SK-N-SH (cell line): ENCODE data around the gene SH3GLB2. TPM values are rescaled to one million over a fixed set of nuclear protein-coding genes. Genes with fewer than 3 reads are reported as not detected.

Experiments
- CTCF ChIA-PET: fragments of 300-600, 350-600 bp; formaldehyde crosslinking; extraction: SDS; loops from one replicate; lab custom pipeline; 2021; lab: Yijun Ruan, JAX
- POLR2A ChIA-PET: fragments of 350-600 bp; sonication (Branson Sonifier 250); formaldehyde crosslinking; extraction: SDS; loops from one replicate; lab custom pipeline; 2020; ENCODE audit warnings: antibody characterized with exemption, inconsistent platforms; lab: Yijun Ruan, JAX
- DNase-seq: peaks from one replicate; pipeline ENCODE4 v3.0.0; 2012
- H2AFZ ChIP-seq: fragments of 200-600 bp; sonication (generic); 2 replicates; pipeline ENCODE4 v1.8.1; 2016; ENCODE audit warnings: antibody characterized with exemption, mild to moderate bottlenecking, low read depth
- H3F3A ChIP-seq: fragments of 200-600 bp; sonication (generic); replicated peaks from 2 replicates; pipeline ENCODE3; 2016; ENCODE audit warnings: antibody characterized with exemption, mild to moderate bottlenecking; ENCODE audit not compliant: insufficient read depth
- H3K27ac ChIP-seq, 2 experiments: fragments of 200-500 bp in 1 of 2; fragments of 200-600 bp in 1 of 2; sonication (Bioruptor generic) in 1 of 2; sonication (generic), shearing (Covaris generic) in 1 of 2; 2 replicates each; pipeline versions ENCODE4 v1.5.1 to v1.6.1; 2014 to 2016; ENCODE audit warnings: low read depth in 2 of 2, inconsistent platforms in 1 of 2, low read length in 1 of 2, mild to moderate bottlenecking in 1 of 2, mixed read lengths in 1 of 2
- H3K27me3 ChIP-seq: fragments of 200-600 bp; sonication (generic), shearing (Covaris generic); 2 replicates; pipeline ENCODE4 v1.6.1; 2016; ENCODE audit warnings: mixed run types; ENCODE audit not compliant: insufficient read depth
- H3K36me3 ChIP-seq, 2 experiments: fragments of 200-500 bp in 1 of 2; fragments of 200-600 bp in 1 of 2; sonication (Bioruptor generic) in 1 of 2; sonication (generic) in 1 of 2; replicated peaks in 1 of 2; 2 replicates each; pipeline versions ENCODE3 to v1.5.1; 2014 to 2016; ENCODE audit warnings: low read length in 1 of 2, mild to moderate bottlenecking in 1 of 2; ENCODE audit not compliant: insufficient read depth in 2 of 2, control insufficient read depth in 1 of 2
- H3K4me1 ChIP-seq, 2 experiments: fragments of 200-500 bp in 1 of 2; fragments of 200-600 bp in 1 of 2; sonication (Bioruptor generic) in 1 of 2; sonication (generic), shearing (Covaris generic) in 1 of 2; 2 replicates each; pipeline versions ENCODE4 v1.5.1 to v1.6.1; 2014 to 2016; ENCODE audit warnings: low read depth in 1 of 2, low read length in 1 of 2, mixed run types in 1 of 2; ENCODE audit not compliant: insufficient read depth in 2 of 2, control insufficient read depth in 1 of 2
- H3K4me2 ChIP-seq: fragments of 200-600 bp; sonication (generic), shearing (Covaris generic); 2 replicates; pipeline ENCODE4 v1.6.1; 2017; ENCODE audit warnings: mixed run types
- H3K4me3 ChIP-seq, 2 experiments: fragments of 200-500 bp in 1 of 2; fragments of 200-600 bp in 1 of 2; sonication (Bioruptor generic) in 1 of 2; sonication (generic), shearing (Covaris generic) in 1 of 2; 2 replicates each; pipeline versions ENCODE4 v1.5.1 to v1.8.1; 2014 to 2016; ENCODE audit warnings: low read depth in 2 of 2, inconsistent platforms in 1 of 2, low read length in 1 of 2, mild to moderate bottlenecking in 1 of 2, mixed read lengths in 1 of 2, moderate library complexity in 1 of 2
- H3K79me2 ChIP-seq: fragments of 200-600 bp; sonication (generic); 2 replicates; pipeline ENCODE4 v1.8.1; 2017; ENCODE audit warnings: mild to moderate bottlenecking; ENCODE audit not compliant: insufficient read depth
- H3K9ac ChIP-seq: fragments of 200-600 bp; sonication (generic); 2 replicates; pipeline ENCODE4 v1.6.1; 2017; ENCODE audit warnings: mixed run types
- H3K9me2 ChIP-seq: fragments of 200-600 bp; sonication (generic); 2 replicates; pipeline ENCODE4 v1.6.1; 2017; ENCODE audit warnings: mixed run types
- H3K9me3 ChIP-seq: fragments of 200-600 bp; sonication (generic); 2 replicates; pipeline ENCODE4 v1.6.1; 2017; ENCODE audit warnings: mixed run types, mild to moderate bottlenecking, moderate library complexity
- H4K20me1 ChIP-seq: fragments of 200-600 bp; sonication (generic); 2 replicates; pipeline ENCODE4 v1.6.1; 2017; ENCODE audit warnings: mild to moderate bottlenecking, mixed run types; ENCODE audit not compliant: insufficient read depth
- CHD2 ChIP-seq: fragments of 150-350 bp; IDR thresholded peaks from 2 replicates; pipeline ENCODE4 v1.6.1; 2018; ENCODE audit warnings: low read length; ENCODE audit not compliant: partially characterized antibody
- ELF1 ChIP-seq: IDR thresholded peaks from 2 replicates; pipeline ENCODE4 v1.4.0; 2012
- GATA2 ChIP-seq: sonication (generic); formaldehyde crosslinking; IDR thresholded peaks from 2 replicates; pipeline ENCODE4 v1.5.0; 2020; ENCODE audit warnings: mild to moderate bottlenecking, missing genetic modification reagents
- IRF3 ChIP-seq: fragments of 150-350 bp; IDR thresholded peaks from 2 replicates; pipeline ENCODE4 v1.6.1; 2016; ENCODE audit warnings: mild to moderate bottlenecking, low read depth, low read length
- JUND ChIP-seq: IDR thresholded peaks from 2 replicates; pipeline ENCODE4 v1.4.0; 2012
- MAX ChIP-seq: IDR thresholded peaks from 2 replicates; pipeline ENCODE4 v1.4.0; 2012; ENCODE audit warnings: low read depth
- POLR2AphosphoS5 ChIP-seq: IDR thresholded peaks from 2 replicates; pipeline ENCODE4 v1.6.1; 2012; ENCODE audit warnings: low read depth, low read length
- RCOR1 ChIP-seq: fragments of 150-350 bp; IDR thresholded peaks from 2 replicates; pipeline ENCODE4 v1.6.1; 2017; ENCODE audit warnings: antibody characterized with exemption, low read length
- RXRA ChIP-seq: IDR thresholded peaks from 2 replicates; pipeline ENCODE4 v1.4.0; 2012; ENCODE audit warnings: low read depth, mild to moderate bottlenecking, borderline replicate concordance
- TAF1 ChIP-seq: IDR thresholded peaks from 2 replicates; pipeline ENCODE4 v1.6.1; 2012; ENCODE audit warnings: low read depth, mild to moderate bottlenecking, low read length, moderate library complexity, borderline replicate concordance
- TEAD4 ChIP-seq: IDR thresholded peaks from 2 replicates; pipeline ENCODE4 v1.4.0; 2012; ENCODE audit warnings: mild to moderate bottlenecking, borderline replicate concordance; ENCODE audit not compliant: insufficient read depth
- YY1 ChIP-seq: IDR thresholded peaks from 2 replicates; pipeline ENCODE4 v1.4.0; 2012; ENCODE audit warnings: low read depth, mild to moderate bottlenecking
- WGBS: methylation state at CpG from one replicate; pipeline ENCODE4 v1.1.6; 2017; ENCODE audit warnings: low lambda C conversion rate; 5-methylcytosine and 5-hydroxymethylcytosine counted together
- polyA plus RNA-seq, 3 experiments: library from polyadenylated mRNA; depleted of rRNA; stranded (reverse); fragments of >200 nt; gene quantifications; 2 replicates each; pipeline ENCODE4 v1.2.3, GENCODE V29; 2012
- TF ChIP-seq, protein P1 (sequence below): IDR thresholded peaks from 2 replicates; pipeline ENCODE4 v1.6.1; 2012; ENCODE audit warnings: mild to moderate bottlenecking, low read depth, low read length, moderate library complexity

Gene SH3GLB2
- polyA plus RNA-seq, 1 of the 3 experiments (the other 2 are of a cell fraction): 94.4 TPM

DNA sequence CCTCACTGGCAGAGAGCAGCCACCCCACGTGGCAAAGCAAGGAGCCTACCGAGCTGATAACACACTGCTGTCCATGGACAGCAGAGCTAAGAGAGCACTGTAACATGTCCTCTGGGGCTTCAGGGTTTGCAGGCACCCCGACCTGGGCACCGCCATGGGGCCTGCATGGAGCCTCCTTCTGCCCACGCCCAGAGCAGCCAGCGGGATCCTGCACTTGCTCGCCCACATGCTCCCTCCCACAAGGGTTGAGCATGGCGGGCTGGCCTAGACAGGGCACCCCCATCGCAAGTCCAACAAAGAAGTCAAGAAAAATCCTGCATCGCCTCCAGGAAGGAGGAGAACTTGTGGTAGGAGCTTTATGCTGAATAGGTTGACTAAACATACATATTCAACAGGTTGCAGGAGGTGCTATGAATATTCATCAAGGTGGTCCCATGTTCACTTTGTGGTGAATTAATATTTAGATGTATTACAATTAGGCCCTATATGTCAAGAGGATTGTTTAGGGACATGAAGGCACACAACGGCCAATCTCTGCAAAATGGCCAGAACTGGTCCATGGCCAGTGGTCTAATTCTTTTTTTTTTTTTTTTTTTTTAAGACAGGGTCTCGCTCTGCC lies 4.5 kb upstream of the SH3GLB2 start:
- Histone ChIP-seq H3K27me3 (no peaks in the 10 kb centered on the region), H3K9me3 (no peaks in the 10 kb centered on the region), H3K4me1 (peaks cover 3 to 10% of the 10 kb centered on the region in 2 experiments; a peak in 3 of 4 replicates), H3K9ac (no peak overlapping the region)
- POLR2A ChIA-PET: interaction anchor here (1.1 kb wide), 1 partner anchor 43 kb away, joined by 3 read pairs; no protein-coding TSS in a partner anchor
- TF ChIP-seq TAF1 (no peak), ELF1 (no peak), RCOR1 (no peak), GATA2 (CRISPR knock-in tag) (no peak), YY1 (no peak), TEAD4 (no peak), JUND (no peak), MAX (no peak), CHD2 (no peak), POLR2AphosphoS5 (no peak), RXRA (no peak), IRF3 (no peak)
- TF ChIP-seq, protein P1, sequence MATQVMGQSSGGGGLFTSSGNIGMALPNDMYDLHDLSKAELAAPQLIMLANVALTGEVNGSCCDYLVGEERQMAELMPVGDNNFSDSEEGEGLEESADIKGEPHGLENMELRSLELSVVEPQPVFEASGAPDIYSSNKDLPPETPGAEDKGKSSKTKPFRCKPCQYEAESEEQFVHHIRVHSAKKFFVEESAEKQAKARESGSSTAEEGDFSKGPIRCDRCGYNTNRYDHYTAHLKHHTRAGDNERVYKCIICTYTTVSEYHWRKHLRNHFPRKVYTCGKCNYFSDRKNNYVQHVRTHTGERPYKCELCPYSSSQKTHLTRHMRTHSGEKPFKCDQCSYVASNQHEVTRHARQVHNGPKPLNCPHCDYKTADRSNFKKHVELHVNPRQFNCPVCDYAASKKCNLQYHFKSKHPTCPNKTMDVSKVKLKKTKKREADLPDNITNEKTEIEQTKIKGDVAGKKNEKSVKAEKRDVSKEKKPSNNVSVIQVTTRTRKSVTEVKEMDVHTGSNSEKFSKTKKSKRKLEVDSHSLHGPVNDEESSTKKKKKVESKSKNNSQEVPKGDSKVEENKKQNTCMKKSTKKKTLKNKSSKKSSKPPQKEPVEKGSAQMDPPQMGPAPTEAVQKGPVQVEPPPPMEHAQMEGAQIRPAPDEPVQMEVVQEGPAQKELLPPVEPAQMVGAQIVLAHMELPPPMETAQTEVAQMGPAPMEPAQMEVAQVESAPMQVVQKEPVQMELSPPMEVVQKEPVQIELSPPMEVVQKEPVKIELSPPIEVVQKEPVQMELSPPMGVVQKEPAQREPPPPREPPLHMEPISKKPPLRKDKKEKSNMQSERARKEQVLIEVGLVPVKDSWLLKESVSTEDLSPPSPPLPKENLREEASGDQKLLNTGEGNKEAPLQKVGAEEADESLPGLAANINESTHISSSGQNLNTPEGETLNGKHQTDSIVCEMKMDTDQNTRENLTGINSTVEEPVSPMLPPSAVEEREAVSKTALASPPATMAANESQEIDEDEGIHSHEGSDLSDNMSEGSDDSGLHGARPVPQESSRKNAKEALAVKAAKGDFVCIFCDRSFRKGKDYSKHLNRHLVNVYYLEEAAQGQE: no peak
- TF ChIP-seq, all 33 proteins: peak for 0
- no peak overlapping the region for H3K4me2 ChIP-seq
- DNase-seq: no peak
- no peak overlapping the region for H3K4me3 ChIP-seq
- no peak overlapping the region for H3K27ac ChIP-seq
- H3K9me2 ChIP-seq: no peaks in the 10 kb centered on the region
- no peaks in the 10 kb centered on the region; the same call in 1 of the 2 replicates for H4K20me1 ChIP-seq
- CTCF ChIA-PET: interaction anchor here (0.7 to 1.1 kb wide), 3 partner anchors 10 to 25 kb away, joined by 4 to 5 read pairs (median 4); no protein-coding TSS in a partner anchor
- H3K79me2 ChIP-seq: peaks cover 13% of the 10 kb centered on the region
- WGBS: 89% methylated on average over 6 of the region's 12 CpGs
- H3K36me3 ChIP-seq: no peaks in the 10 kb centered on the region
- no peak overlapping the region for H2AFZ ChIP-seq
- H3F3A ChIP-seq: no peaks in the 10 kb centered on the region
